ENCODE measurements around the gene KRTAP1-3.

- TF ChIP-seq CTCF (IDR thresholded peaks at IDR 0.05 in 8 of 11, conservative IDR thresholded peaks at IDR 0.05 in 3 of 11): no peak
- TF ChIP-seq POLR2A (IDR thresholded peaks at IDR 0.05): no peak
- TF ChIP-seq POLR2AphosphoS5 (IDR thresholded peaks at IDR 0.05): no peak
Observed at GRCh38 chr17:41060052-41060604, 25.5 kb upstream of the KRTAP1-3 start, which contains the start of gene KRTAP2-3.
